Hepatic stellate cell (primary cell): ENCODE data around the gene GLCE.

Experiments
- DNase-seq: peaks from one replicate; pipeline ENCODE4 v3.0.0; 2011; ENCODE audit warnings: low spot score

The GLCE gene

DNA sequence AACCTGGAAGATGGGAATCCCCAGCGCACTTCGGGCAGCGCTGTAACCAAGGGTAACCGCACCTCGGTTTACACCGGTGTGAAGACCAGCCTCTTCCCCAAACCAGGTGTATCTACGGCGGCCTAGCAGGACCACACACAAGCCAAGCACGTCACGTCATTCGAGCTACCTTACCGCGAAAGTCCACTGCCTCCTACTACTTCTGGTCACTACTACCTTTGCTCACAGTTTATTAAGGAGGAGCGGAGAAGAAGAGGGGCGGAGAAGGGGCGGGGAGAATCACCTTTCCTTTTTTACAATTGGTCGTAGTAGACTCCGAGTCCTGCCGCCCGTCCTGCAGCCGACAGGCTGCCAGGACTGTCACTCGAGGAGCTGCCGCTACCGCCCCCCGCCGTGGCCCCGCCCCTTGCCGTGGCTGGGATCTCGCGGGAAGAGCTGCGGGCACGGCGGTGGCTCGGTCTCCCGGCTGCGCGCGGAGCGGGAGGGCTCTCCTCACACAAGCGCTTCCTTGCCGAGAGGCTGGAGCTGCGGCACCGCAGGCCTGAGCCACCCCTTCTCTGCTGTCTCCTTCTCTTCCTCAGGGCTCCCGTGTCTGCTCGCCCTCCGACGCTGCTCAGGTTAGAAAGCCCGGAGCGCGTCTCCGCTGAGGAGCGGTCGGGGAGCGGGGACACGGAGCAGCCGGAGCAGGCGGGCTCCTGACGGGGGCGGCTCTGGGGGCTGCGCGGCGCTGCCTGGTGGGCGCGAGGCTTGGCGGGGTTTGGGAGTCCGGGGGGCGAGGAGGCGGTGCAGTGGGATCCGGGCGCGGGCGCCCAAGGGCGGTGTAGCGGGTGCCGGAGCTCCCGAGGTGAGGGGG is at the start of gene GLCE:
Gene GLCE, plus strand, starts transcription at position 495 of the 853 bp plus-strand sequence. CDS start 95,172 bp downstream, outside the sequence.
- peak; percentile 97 for DNase-seq

- no peak for DNase-seq
Observed at GRCh38 chr15:69114331-69114928, 46.0 kb upstream of the GLCE start.

GRCh38 chr15:69115031-69115430 is 45.4 kb upstream of the GLCE start:
- DNase-seq, result no peak

DNA sequence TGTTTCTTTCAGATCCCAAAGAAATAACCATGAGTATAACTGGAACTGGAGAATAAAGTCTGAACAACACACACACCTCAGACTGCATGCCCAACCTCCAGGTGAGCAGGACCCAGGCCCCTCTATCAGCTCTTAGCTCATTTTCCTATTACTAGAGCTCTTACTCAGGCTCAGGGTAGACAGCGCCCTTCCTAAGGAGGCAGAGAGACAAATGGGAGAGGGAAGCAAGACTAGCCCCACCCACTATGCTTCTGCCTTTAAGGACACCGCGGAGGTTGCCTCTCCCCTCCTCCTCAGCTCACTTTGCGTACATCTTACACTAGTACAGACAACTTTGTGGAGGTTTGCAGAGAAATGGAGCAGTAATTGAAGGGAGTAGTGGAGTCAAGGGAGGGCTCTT is 44.0 kb upstream of the GLCE start:
- no peak for DNase-seq

- no peak for DNase-seq
Observed at GRCh38 chr15:69117431-69117871, 43.0 kb upstream of the GLCE start.

- DNase-seq, result no peak
Observed at GRCh38 chr15:69118089-69118488, 42.3 kb upstream of the GLCE start.

GRCh38 chr15:69119001-69119400 is 41.4 kb upstream of the GLCE start:
- DNase-seq, result no peak

- DNase-seq, result no peak
Observed at GRCh38 chr15:69119683-69120395, 40.6 kb upstream of the GLCE start.

DNA sequence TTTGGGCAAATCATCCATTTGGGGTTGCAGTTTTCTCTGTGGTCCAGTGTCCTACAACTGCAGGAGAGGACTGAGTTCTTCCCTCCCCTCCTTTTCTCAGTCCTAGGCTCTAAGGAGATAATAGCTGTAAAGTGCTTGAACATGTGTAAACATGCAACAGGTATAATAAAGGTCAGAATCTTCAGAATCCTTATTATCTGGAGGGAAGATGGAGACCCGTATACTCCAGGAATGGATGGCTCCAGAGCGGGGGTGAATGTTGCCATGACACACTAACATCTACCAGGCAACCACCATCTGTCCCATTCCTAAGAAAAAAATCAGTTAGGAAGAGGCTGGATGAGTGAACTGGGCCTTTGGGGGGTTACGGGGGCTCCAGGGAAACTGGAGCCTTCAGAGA is 39.7 kb upstream of the GLCE start:
- DNase-seq, result no peak

DNA sequence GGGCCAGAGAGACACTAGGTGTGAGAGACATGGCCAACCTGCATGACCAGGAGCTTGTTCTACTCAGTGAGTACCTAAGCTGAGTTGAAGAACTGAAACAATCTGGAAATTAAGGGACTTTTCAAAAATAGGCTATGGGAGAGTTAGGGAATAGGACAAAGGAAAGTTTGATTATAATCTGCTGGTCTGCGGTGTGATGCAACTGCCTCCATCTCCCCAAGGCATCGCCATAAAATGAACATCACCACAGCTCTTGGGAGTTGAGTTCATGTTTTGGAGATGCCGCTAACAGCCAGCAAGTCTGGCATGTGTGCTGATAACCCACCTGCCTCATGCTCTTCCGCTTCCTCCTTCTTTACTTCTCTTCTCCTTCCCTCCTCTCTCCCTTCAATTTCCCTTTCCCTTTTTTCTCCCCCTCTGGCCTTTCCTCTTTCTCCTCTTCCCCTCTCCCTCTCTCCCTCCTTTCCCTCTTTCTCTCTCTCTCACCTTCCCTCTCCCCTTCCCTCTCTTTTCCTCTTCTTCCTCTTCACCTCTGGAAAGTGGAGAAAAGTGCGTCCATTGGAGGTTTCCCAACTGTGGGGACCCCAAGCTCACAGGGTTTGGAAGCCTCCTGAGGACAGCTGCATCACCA is 39.1 kb upstream of the GLCE start:
- DNase-seq, result no peak

GRCh38 chr15:69125236-69125635 is 35.2 kb upstream of the GLCE start:
- DNase-seq, result no peak

- DNase-seq, result no peak
Observed at GRCh38 chr15:69126054-69126469, 34.4 kb upstream of the GLCE start.

- no peak for DNase-seq
Observed at GRCh38 chr15:69127306-69127705, 33.1 kb upstream of the GLCE start.

DNA sequence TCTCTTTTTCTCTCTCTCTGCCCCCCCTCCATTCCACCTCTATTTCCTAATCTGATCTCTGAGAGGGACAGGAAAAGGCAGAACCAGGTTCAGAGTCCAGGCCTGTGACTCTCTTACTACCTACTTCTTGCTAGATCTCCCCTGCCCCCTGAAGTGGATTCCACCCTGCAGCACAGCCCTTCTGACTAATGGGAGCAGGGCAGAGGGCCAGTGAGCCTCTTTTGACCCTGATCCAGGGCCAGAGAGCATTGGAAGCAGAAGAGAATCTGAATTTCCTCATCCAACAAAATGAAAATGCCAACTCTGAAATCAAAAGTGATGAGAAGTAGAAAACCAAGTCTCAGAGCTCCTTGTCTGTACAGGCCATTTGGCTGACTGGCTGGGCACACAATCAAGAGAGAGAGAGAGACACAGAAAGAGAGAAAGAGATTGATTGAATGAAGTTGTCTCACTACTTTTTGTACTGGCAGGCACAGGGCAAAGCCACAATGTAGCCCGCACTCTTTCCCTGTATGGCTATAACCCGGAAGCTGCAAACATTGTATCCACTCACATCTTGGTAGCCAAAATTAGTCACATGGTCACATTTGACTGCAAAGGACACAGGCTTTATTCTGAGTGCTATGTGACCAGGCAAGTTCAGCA is 31.6 kb upstream of the GLCE start:
- no peak for DNase-seq

GRCh38 chr15:69131362-69132220 is 28.8 kb upstream of the GLCE start:
- no peak for DNase-seq

GRCh38 chr15:69132430-69132829 is 28.0 kb upstream of the GLCE start:
- DNase-seq, result no peak

DNA sequence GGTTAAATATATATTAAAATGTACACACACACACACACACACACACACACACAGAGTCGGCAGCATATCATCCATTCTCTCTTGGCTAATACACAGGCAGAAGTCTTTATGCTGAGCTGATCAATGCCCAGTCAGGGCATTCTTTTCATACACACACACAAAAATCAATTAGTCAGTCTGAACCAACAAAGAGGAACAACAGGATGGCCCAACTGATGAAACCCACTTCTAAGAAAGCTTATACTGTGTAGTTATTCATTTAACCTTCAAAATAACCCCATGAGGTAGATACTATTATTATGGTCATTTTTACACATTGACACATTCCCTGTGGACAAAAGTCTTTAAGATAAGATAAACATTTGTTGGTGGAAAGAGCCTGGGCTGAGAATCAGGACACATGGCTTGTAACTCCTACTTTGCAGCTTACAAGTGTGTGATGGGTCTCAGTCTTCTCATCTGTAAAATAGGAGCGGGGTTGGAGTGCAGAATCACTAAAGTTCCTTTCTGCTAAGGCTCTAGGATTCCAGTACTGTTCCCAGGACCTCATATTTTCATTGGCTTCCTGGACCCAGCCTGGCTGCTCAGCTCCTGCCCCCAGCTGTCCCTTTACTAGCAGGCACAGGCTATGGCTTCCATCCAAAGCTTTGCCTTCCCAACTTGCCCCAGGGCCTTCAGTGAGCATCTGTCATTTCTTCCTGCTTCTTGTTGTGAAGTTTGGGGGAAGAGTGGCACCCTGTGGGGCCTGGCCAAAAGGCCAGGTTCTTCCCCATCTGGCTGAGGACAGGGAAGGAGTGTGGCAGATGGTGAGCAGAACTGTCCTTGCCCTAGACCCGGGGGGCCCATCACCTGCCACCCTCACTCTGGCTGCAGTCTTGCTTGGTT is 27.2 kb upstream of the GLCE start:
- no peak for DNase-seq

- DNase-seq, result no peak
Observed at GRCh38 chr15:69133862-69134519, 26.4 kb upstream of the GLCE start.

DNA sequence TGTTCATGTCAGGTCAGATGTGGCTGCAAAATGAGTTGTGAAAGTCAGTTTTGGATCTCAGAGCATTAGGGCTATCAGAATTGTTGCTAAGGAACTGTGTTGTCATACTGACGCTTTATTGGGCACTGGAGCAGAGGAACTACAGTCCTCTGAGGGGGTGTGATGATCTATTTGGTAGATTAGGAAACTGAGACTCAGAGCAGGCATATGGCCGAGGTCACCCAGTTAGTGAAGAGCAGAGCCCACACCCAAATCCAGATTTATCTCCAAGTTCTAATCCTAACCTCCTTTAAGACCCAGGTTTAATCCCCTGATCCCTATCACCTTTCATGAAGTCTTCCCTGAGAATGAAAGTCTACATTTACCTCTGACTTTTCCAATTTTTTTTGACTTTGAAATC is 25.6 kb upstream of the GLCE start:
- no peak for DNase-seq
